ENCODE data around the gene GRN. TPM values are rescaled to one million over a fixed set of nuclear protein-coding genes. Genes with fewer than 3 reads are reported as not detected.
A peak's percentile ranks its signal among the peaks of the same experiment; 100 is the strongest.

GRN gene
- total and polyA plus RNA-seq, 2 of the 8 experiments (the other 6 are each of a cell fraction or from before 2014, with no cell fraction given): 108 to 387 TPM

- Histone ChIP-seq H3K14ac (ENCODE audit: insufficient read length) (no peak overlapping the region), H3K27ac (ENCODE audit: low read depth, low read length) (no peak overlapping the region), H4K91ac (replicated peaks; ENCODE audit: insufficient read length, low read length) (no peak overlapping the region), H4K5ac (ENCODE audit: insufficient read length, low read depth, low read length) (no peak overlapping the region), H3K9me3 (ENCODE audit: insufficient read depth in 2 of 2, low read depth in 1 of 2, low read length in 1 of 2) (no peaks in the 10 kb centered on the region), H3K23ac (ENCODE audit: insufficient read length) (no peak overlapping the region), H3K23me2 (ENCODE audit: low read depth, low read length) (peaks cover 12% of the 10 kb centered on the region; the same call in 1 of the 2 replicates), H3K4ac (replicated peaks; ENCODE audit: insufficient read length, low read depth, low read length) (no peak overlapping the region), H2BK5ac (ENCODE audit: low read depth, low read length) (no peak overlapping the region), H4K20me1 (replicated peaks in 1 of 2; ENCODE audit: control insufficient read depth in 1 of 2, insufficient read depth in 2 of 2, low read length in 2 of 2) (peaks cover 0 to 4% of the 10 kb centered on the region in 2 experiments), H2AK5ac (ENCODE audit: low read depth, low read length) (no peak overlapping the region), H3K27me3 (replicated peaks in 1 of 4; ENCODE audit: control insufficient read depth in 3 of 4, extremely low read depth in 1 of 4, insufficient read depth in 3 of 4, low read length in 3 of 4) (peaks cover 10 to 34% (median 31%) of the 10 kb centered on the region in 4 experiments), H4K8ac (ENCODE audit: extremely low read depth, insufficient read depth, low read length) (no peak overlapping the region), H3K79me2 (ENCODE audit: control insufficient read depth in 1 of 2, insufficient read depth in 2 of 2, low read length in 2 of 2) (no peaks in the 10 kb centered on the region), H3K36me3 (ENCODE audit: control insufficient read depth in 2 of 4, insufficient read depth in 4 of 4, low read length in 3 of 4) (no peaks in the 10 kb centered on the region), H2BK15ac (ENCODE audit: low read length) (no peak overlapping the region), H3K79me1 (ENCODE audit: low read depth, low read length) (no peaks in the 10 kb centered on the region), H2AFZ (ENCODE audit: low read length) (no peak overlapping the region), H3K4me2 (ENCODE audit: insufficient read depth in 1 of 2, low read depth in 2 of 2, low read length in 2 of 2) (peak overlapping the region; percentile 84 to 93; a peak in 3 of 4 replicates), H2BK12ac (ENCODE audit: low read depth, low read length) (0 out of 2 replicates have a peak overlapping the region, but pooled peaks have one; percentile 14), H3K4me1 (replicated peaks in 1 of 4; ENCODE audit: control insufficient read depth in 3 of 4, insufficient read depth in 4 of 4, low read length in 3 of 4) (peaks cover 3 to 21% (median 7%) of the 10 kb centered on the region in 4 experiments; a peak in 6 of 7 replicates), H3K56ac (replicated peaks; ENCODE audit: insufficient read length, low read depth, low read length) (no peak overlapping the region), H3K9ac (replicated peaks in 1 of 4; ENCODE audit: extremely low read depth in 1 of 4, low read depth in 3 of 4, low read length in 3 of 4) (no peak overlapping the region), H2BK120ac (replicated peaks; ENCODE audit: low read depth, low read length) (no peak overlapping the region), H3K4me3 (ENCODE audit: extremely low read depth in 1 of 4, insufficient read depth in 2 of 4, low read depth in 3 of 4, low read length in 4 of 4) (peak overlapping the region in 1 of 4 experiments; percentile 74; a peak in 1 of 8 replicates), H3K18ac (ENCODE audit: extremely low read depth, low read length) (no peak overlapping the region), H2BK20ac (ENCODE audit: low read length) (no peak overlapping the region)
- DNase-seq (ENCODE audit: low read depth in 1 of 2, low spot score in 2 of 2) (no peak), FAIRE-seq (no peak)
- POLR2A ChIA-PET (ENCODE audit: partially characterized antibody): interaction anchor here (2.2 kb wide), 1 partner anchor 8 kb away, joined by 10 read pairs; no protein-coding TSS in a partner anchor
- TF ChIP-seq MAX (IDR thresholded peaks at IDR 0.05) (no peak), TAF7 (optimal IDR thresholded peaks at IDR 0.05; ENCODE audit: borderline replicate concordance, low read depth, low read length) (no peak), RFX5 (IDR thresholded peaks at IDR 0.05; ENCODE audit: borderline replicate concordance, low read depth, low read length) (no peak), ATF3 (IDR thresholded peaks at IDR 0.05; ENCODE audit: insufficient read depth, low read depth, low read length) (no peak), BACH1 (IDR thresholded peaks at IDR 0.05; ENCODE audit: low read length) (no peak), GTF2F1 (IDR thresholded peaks at IDR 0.05; ENCODE audit: borderline replicate concordance, low read depth, low read length) (no peak), CHD2 (IDR thresholded peaks at IDR 0.05; ENCODE audit: low read length) (no peak), SIX5 (IDR thresholded peaks at IDR 0.05; ENCODE audit: low read depth, low read length) (no peak)
- WGBS, 2 experiments (ENCODE audit: extremely low coverage in 1 of 2, insufficient coverage in 1 of 2, insufficient read length in 1 of 2, insufficient replicate concordance in 2 of 2, low coverage in 1 of 2, low lambda C conversion rate in 2 of 2, missing lambda C conversion rate in 1 of 2): 80% methylated on average over 11 of the region's 16 CpGs; no CpG with 5 or more reads in 1 of the 2 experiments
- CTCF ChIA-PET (ENCODE audit: partially characterized antibody): interaction anchor here (1.0 to 1.5 kb wide), 2 partner anchors 22 to 29 kb away, joined by 3 read pairs; no protein-coding TSS in a partner anchor
Observed at GRCh38 chr17:44383861-44384260, 38.8 kb downstream of the GRN start.
